ENCODE data around the gene PPP2R2C. TPM values are rescaled to one million over a fixed set of nuclear protein-coding genes. Genes with fewer than 3 reads are reported as not detected.

PPP2R2C gene
- polyA plus RNA-seq, 1 of the 3 experiments (the other 2 are of a cell fraction), result 0.21 TPM

GRCh38 chr4:6419452-6420028 is 52.9 kb downstream of the PPP2R2C start (continued):
- TF ChIP-seq ZBTB33 (IDR thresholded peaks at IDR 0.05; ENCODE audit: borderline replicate concordance, low read depth), result no peak

GRCh38 chr4:6418193-6418755 is 54.1 kb downstream of the PPP2R2C start:
- no peak overlapping the region for H3K4me3 ChIP-seq (ENCODE audit: low read depth in 2 of 2, low read length in 1 of 2)
- no peaks in the 10 kb centered on the region for H3K36me3 ChIP-seq (replicated peaks in 1 of 2; ENCODE audit: control insufficient read depth in 1 of 2, insufficient read depth in 2 of 2, low read length in 1 of 2)
- H3K4me2 ChIP-seq, result no peak overlapping the region
- no peaks in the 10 kb centered on the region for H3K79me2 ChIP-seq (ENCODE audit: insufficient read depth)
- no peaks in the 10 kb centered on the region for H4K20me1 ChIP-seq (ENCODE audit: insufficient read depth)
- no peak overlapping the region for H3K27ac ChIP-seq (ENCODE audit: low read depth in 2 of 2, low read length in 1 of 2)
- H3K9me3 ChIP-seq, result no peaks in the 10 kb centered on the region
- CTCF ChIA-PET, result no interaction called here
- no peaks in the 10 kb centered on the region for H3K27me3 ChIP-seq (ENCODE audit: insufficient read depth)
- DNase-seq, result no peak
- H3K9ac ChIP-seq, result no peak overlapping the region
- peaks cover 0 to 19% of the 10 kb centered on the region in 2 experiments; a peak in 1 of 4 replicates for H3K4me1 ChIP-seq (ENCODE audit: control insufficient read depth in 1 of 2, insufficient read depth in 2 of 2, low read depth in 1 of 2, low read length in 1 of 2)
- POLR2A ChIA-PET, result no interaction called here
- no peaks in the 10 kb centered on the region for H3F3A ChIP-seq (replicated peaks; ENCODE audit: insufficient read depth)
- H3K9me2 ChIP-seq, result no peaks in the 10 kb centered on the region
- no peak overlapping the region for H2AFZ ChIP-seq (ENCODE audit: low read depth)
- 68% methylated on average over 9 of the region's 9 CpGs for WGBS (ENCODE audit: low lambda C conversion rate)
- TF ChIP-seq USF1 (IDR thresholded peaks at IDR 0.05; ENCODE audit: borderline replicate concordance, low read depth) (no peak), POLR2AphosphoS5 (IDR thresholded peaks at IDR 0.05; ENCODE audit: low read depth, low read length) (no peak), ZBTB33 (IDR thresholded peaks at IDR 0.05; ENCODE audit: borderline replicate concordance, low read depth) (no peak)

GRCh38 chr4:6417516-6418050 is 54.8 kb downstream of the PPP2R2C start:
- CTCF ChIA-PET, result no interaction called here

More at GRCh38 chr4:6417516-6418050, 54.8 kb downstream of the PPP2R2C start:
- no peaks in the 10 kb centered on the region for H4K20me1 ChIP-seq (ENCODE audit: insufficient read depth)
- H3K4me1 ChIP-seq (ENCODE audit: control insufficient read depth in 1 of 2, insufficient read depth in 2 of 2, low read depth in 1 of 2, low read length in 1 of 2), result peaks cover 0 to 19% of the 10 kb centered on the region in 2 experiments; a peak in 1 of 4 replicates
- H3K27me3 ChIP-seq (ENCODE audit: insufficient read depth), result no peaks in the 10 kb centered on the region
- H3K9me2 ChIP-seq, result no peaks in the 10 kb centered on the region
- no peak for TF ChIP-seq TEAD4 (IDR thresholded peaks at IDR 0.05; ENCODE audit: borderline replicate concordance, insufficient read depth)
- TF ChIP-seq EP300 (IDR thresholded peaks at IDR 0.05; ENCODE audit: borderline replicate concordance in 1 of 2, low read depth in 1 of 2, low read length in 1 of 2), result no peak
- no peak for TF ChIP-seq PBX3 (IDR thresholded peaks at IDR 0.05)
- no peak for TF ChIP-seq RXRA (IDR thresholded peaks at IDR 0.05; ENCODE audit: borderline replicate concordance, low read depth)
- POLR2A ChIA-PET, result no interaction called here
- no peak overlapping the region for H3K27ac ChIP-seq (ENCODE audit: low read depth in 2 of 2, low read length in 1 of 2)
- H3K79me2 ChIP-seq (ENCODE audit: insufficient read depth), result no peaks in the 10 kb centered on the region
- no peak overlapping the region for H3K4me2 ChIP-seq
- 29% methylated on average over 1 of the region's 12 CpGs for whole genome bisulfite sequencing (ENCODE audit: low lambda C conversion rate)
- no peak overlapping the region for H3K9ac ChIP-seq
- no peaks in the 10 kb centered on the region for H3K9me3 ChIP-seq
- no peaks in the 10 kb centered on the region for H3K36me3 ChIP-seq (replicated peaks in 1 of 2; ENCODE audit: control insufficient read depth in 1 of 2, insufficient read depth in 2 of 2, low read length in 1 of 2)
- H2AFZ ChIP-seq (ENCODE audit: low read depth), result no peak overlapping the region
- no peak overlapping the region for H3K4me3 ChIP-seq (ENCODE audit: low read depth in 2 of 2, low read length in 1 of 2)
- H3F3A ChIP-seq (replicated peaks; ENCODE audit: insufficient read depth), result no peaks in the 10 kb centered on the region
- DNase-seq, result no peak

Data from SK-N-SH (cell line).